Liver (tissue), 9 donors: ENCODE measurements around the gene ZNF821. TPM values are rescaled to one million over a fixed set of nuclear protein-coding genes. Genes with fewer than 3 reads are reported as not detected.
"Not testable (repeated sequence)": the region's sequence is repeated elsewhere in the genome, so short reads cannot be mapped to it uniquely, and the experiment has no call there.

Experiments used
- DNase-seq: peaks from one replicate; pipeline ENCODE4 v3.0.0-alpha.2; 2017; ENCODE audit warnings: low spot score
- H3K27ac ChIP-seq, 2 donors: one replicate each; pipeline ENCODE4 v1.7.0; 2013; ENCODE audit warnings: inconsistent platforms in 2 of 2, low read length in 2 of 2, control low read depth in 1 of 2, low read depth in 1 of 2, mild to moderate bottlenecking in 1 of 2
- H3K27me3 ChIP-seq, 4 donors: one replicate each; pipeline versions ENCODE4 v1.6.1 to v1.7.0; 2013; ENCODE audit warnings: low read length in 3 of 4, inconsistent platforms in 1 of 4, mild to moderate bottlenecking in 1 of 4, moderate library complexity in 1 of 4; ENCODE audit not compliant: control insufficient read depth in 4 of 4, insufficient read depth in 4 of 4
- H3K36me3 ChIP-seq, 4 donors: one replicate each; pipeline versions ENCODE4 v1.6.1 to v1.7.0; 2013; ENCODE audit warnings: low read length in 3 of 4, mild to moderate bottlenecking in 3 of 4, low read depth in 1 of 4, moderate library complexity in 1 of 4; ENCODE audit not compliant: control insufficient read depth in 4 of 4, insufficient read depth in 3 of 4
- H3K4me1 ChIP-seq, 4 donors: one replicate each; pipeline versions ENCODE4 v1.6.1 to v1.7.0; 2013; ENCODE audit warnings: low read length in 3 of 4, mild to moderate bottlenecking in 3 of 4, moderate library complexity in 1 of 4; ENCODE audit not compliant: control insufficient read depth in 4 of 4, insufficient read depth in 4 of 4
- H3K4me3 ChIP-seq, 3 donors: one replicate each; pipeline versions ENCODE4 v1.6.1 to v1.7.0; 2013; ENCODE audit warnings: low read length in 3 of 3, control low read depth in 1 of 3, low read depth in 1 of 3, mild to moderate bottlenecking in 1 of 3
- H3K9ac ChIP-seq, 2 donors: one replicate each; pipeline ENCODE4 v1.7.0; 2013; ENCODE audit warnings: low read length in 2 of 2, mild to moderate bottlenecking in 2 of 2, moderate library complexity in 2 of 2, control low read depth in 1 of 2, low read depth in 1 of 2
- H3K9me3 ChIP-seq, 4 donors: one replicate each; pipeline versions ENCODE4 v1.6.1 to v1.7.0; 2013; ENCODE audit warnings: low read length in 3 of 4; ENCODE audit not compliant: control insufficient read depth in 4 of 4
- EGR1 ChIP-seq, 2 donors: IDR thresholded peaks; 2 replicates each; pipeline ENCODE4 v1.6.1; 2016 to 2018; ENCODE audit warnings: antibody characterized with exemption in 2 of 2, low read depth in 2 of 2
- FOXA2 ChIP-seq: IDR thresholded peaks from 2 replicates; pipeline ENCODE4 v1.6.1; 2016; ENCODE audit warnings: antibody characterized with exemption
- NR2F2 ChIP-seq: IDR thresholded peaks from 2 replicates; pipeline ENCODE4 v1.6.1; 2016; ENCODE audit warnings: antibody characterized with exemption
- TAF1 ChIP-seq: conservative IDR thresholded peaks from 2 replicates; pipeline ENCODE4 v1.6.1; 2016; ENCODE audit warnings: antibody characterized with exemption, mild to moderate bottlenecking
- WGBS: extraction: QIAGEN DNeasy Blood & Tissue Kit; methylation state at CpG from one replicate; pipeline ENCODE4 v1.1.7; 2013; 5-methylcytosine and 5-hydroxymethylcytosine counted together
- polyA plus RNA-seq, 2 donors: library from polyadenylated mRNA; stranded (reverse) in 1 of 2; unstranded in 1 of 2; fragments of 200-250 nt in 1 of 2; fragments of >200 nt in 1 of 2; fragmentation: Nextera tagmentation in 1 of 2; extraction: Ambion mirVana in 1 of 2; gene quantifications; one replicate each; pipeline versions ENCODE4 v1.2.1 to v1.2.3, GENCODE V29; 2013 to 2015
- total RNA-seq, 2 donors: library from RNA; depleted of rRNA; stranded (reverse); fragments of >200 nt; gene quantifications; one replicate each; pipeline ENCODE4 v1.2.3, GENCODE V29; 2014
- TF ChIP-seq, protein P1 (sequence below): IDR thresholded peaks from 2 replicates; pipeline ENCODE4 v1.6.1; 2016; ENCODE audit warnings: antibody characterized with exemption
- TF ChIP-seq, protein P2 (sequence below): IDR thresholded peaks from 2 replicates; pipeline ENCODE4 v1.6.1; 2016; ENCODE audit warnings: antibody characterized with exemption
- donor health status: healthy.
- donor health status: healthy.
- donor health status: healthy.
- donor health status: healthy.
- donor health status: healthy.

The ZNF821 gene
- total and polyA plus RNA-seq, 4 donors = 1.0 to 3.0 (median 2.0) TPM

DNA sequence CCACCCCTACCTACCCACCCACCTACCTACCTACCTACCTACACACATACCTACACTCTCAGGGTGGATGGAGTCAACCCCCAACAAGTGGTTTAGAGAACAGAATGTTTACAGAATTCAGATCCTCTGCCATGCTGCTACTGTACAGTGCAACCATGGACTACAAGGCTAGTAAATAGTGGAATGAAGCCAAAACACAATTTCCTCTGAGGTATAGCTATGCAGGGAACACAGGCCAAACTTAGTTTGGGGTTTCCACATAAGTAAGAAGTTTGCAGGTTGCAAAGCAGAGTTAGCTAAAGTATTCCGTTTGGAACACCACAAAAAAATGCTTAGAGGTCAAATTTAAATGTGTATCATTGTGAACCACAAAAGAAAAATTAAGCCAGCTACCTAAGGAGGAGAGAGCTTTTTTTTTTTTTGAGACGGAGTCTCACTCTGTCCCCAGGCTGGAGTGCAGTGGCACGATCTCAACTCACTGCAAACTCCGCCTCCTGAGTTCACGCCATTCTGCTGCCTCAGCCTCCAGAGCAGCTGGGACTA, 72.7 kb downstream of the ZNF821 start:
- TF ChIP-seq EGR1 (IDR thresholded peaks at IDR 0.05; ENCODE audit: low read depth in 2 of 2) (no peak), TAF1 (no peak), NR2F2 (no peak), FOXA2 (no peak)
- TF ChIP-seq, protein P1, sequence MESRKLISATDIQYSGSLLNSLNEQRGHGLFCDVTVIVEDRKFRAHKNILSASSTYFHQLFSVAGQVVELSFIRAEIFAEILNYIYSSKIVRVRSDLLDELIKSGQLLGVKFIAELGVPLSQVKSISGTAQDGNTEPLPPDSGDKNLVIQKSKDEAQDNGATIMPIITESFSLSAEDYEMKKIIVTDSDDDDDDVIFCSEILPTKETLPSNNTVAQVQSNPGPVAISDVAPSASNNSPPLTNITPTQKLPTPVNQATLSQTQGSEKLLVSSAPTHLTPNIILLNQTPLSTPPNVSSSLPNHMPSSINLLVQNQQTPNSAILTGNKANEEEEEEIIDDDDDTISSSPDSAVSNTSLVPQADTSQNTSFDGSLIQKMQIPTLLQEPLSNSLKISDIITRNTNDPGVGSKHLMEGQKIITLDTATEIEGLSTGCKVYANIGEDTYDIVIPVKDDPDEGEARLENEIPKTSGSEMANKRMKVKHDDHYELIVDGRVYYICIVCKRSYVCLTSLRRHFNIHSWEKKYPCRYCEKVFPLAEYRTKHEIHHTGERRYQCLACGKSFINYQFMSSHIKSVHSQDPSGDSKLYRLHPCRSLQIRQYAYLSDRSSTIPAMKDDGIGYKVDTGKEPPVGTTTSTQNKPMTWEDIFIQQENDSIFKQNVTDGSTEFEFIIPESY = no peak
- TF ChIP-seq, protein P2, sequence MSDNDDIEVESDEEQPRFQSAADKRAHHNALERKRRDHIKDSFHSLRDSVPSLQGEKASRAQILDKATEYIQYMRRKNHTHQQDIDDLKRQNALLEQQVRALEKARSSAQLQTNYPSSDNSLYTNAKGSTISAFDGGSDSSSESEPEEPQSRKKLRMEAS = no peak
- Histone ChIP-seq H3K9ac (no peak overlapping the region), H3K27ac (no peak overlapping the region), H3K27me3 (no peaks in the 10 kb centered on the region), H3K4me3 (no peak overlapping the region), H3K9me3 (no peaks in the 10 kb centered on the region), H3K36me3 (no peaks in the 10 kb centered on the region), H3K4me1 (peaks cover 3 to 12% (median 11%) of the 10 kb centered on the region in 4 donors)
- DNase-seq = no peak
- WGBS = 89% methylated on average over 5 of the region's 5 CpGs

DNA sequence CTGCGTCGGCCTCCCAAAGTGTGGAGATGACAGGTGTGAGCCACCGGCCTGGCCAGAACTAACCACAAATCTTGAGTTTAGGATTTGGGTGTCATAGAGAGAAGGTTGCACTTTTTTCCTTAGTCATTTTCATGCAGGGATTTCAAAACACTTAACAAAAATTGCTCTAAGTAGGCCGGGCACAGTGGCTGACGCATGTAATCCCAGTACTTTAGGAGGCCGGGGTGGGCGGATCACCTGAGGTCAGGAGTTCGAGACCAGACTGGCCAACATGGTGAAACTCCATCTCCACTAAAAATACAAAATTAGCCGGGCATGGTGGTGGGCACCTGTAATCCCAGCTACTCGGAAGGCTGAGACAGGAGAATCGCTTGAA, 73.8 kb downstream of the ZNF821 start:
- not testable (repeated sequence) for H3K27me3 ChIP-seq, H3K27ac ChIP-seq, DNase-seq, H3K4me3 ChIP-seq, H3K9ac ChIP-seq, H3K36me3 ChIP-seq, H3K9me3 ChIP-seq
- peaks cover 5 to 22% (median 19%) of the 10 kb centered on the region in 4 donors for H3K4me1 ChIP-seq
- WGBS = 89% methylated on average over 11 of the region's 11 CpGs

Other genes starting within 250 kb of the ZNF821 start
- 1 to 10 TPM; 5.5 to 7.8 TPM for gene PHLPP2, start 159.5 kb downstream of the ZNF821 start, total RNA-seq
- gene PHLPP2, start 159.5 kb downstream of the ZNF821 start, polyA plus RNA-seq = 1 to 10 TPM; 1.2 to 2.2 TPM
- 10 to 100 TPM; 41.9 to 64.4 TPM for gene AP1G1, start 75.3 kb downstream of the ZNF821 start, total RNA-seq
- gene AP1G1, start 75.3 kb downstream of the ZNF821 start, polyA plus RNA-seq = 10 to 100 TPM; 11.4 to 23.8 TPM
- gene ATXN1L, start 38.2 kb downstream of the ZNF821 start, total RNA-seq = 10 to 100 TPM; 10.7 to 15.0 TPM
- gene ATXN1L, start 38.2 kb downstream of the ZNF821 start, polyA plus RNA-seq = 1 to 10 TPM; 5.7 to 6.3 TPM
- gene IST1, start 11.3 kb upstream of the ZNF821 start, total RNA-seq = 10 to 100 TPM; 65.4 to 95.3 TPM
- gene IST1, start 11.3 kb upstream of the ZNF821 start, polyA plus RNA-seq = 10 to 100 TPM; 33.8 to 41.7 TPM
- gene PKD1L3, start 116.2 kb upstream of the ZNF821 start, total RNA-seq = 1 to 10 TPM; 1.2 to 3.3 TPM
- under 1 TPM; 0.15 to 0.57 TPM for gene PKD1L3, start 116.2 kb upstream of the ZNF821 start, polyA plus RNA-seq
- gene DHODH, start 124.6 kb upstream of the ZNF821 start, total RNA-seq = 100 to 1,000 TPM in 1 of 2 donors, 10 to 100 TPM in 1; 14.4 to 150 TPM
- 10 to 100 TPM; 62.7 to 96.1 TPM for gene DHODH, start 124.6 kb upstream of the ZNF821 start, polyA plus RNA-seq
- over 10,000 TPM; 13,922 to 117,679 TPM for gene HP, start 170.3 kb upstream of the ZNF821 start, total RNA-seq
- over 10,000 TPM; 42,039 to 64,932 TPM for gene HP, start 170.3 kb upstream of the ZNF821 start, polyA plus RNA-seq
- 100 to 1,000 TPM in 1 of 2 donors, 10 to 100 TPM in 1; 94.5 to 129 TPM for gene HPR, start 179.0 kb upstream of the ZNF821 start, total RNA-seq
- gene HPR, start 179.0 kb upstream of the ZNF821 start, polyA plus RNA-seq = 1,000 to 10,000 TPM in 1 of 2 donors, 100 to 1,000 TPM in 1; 201 to 1,958 TPM
- gene TXNL4B, start 209.4 kb upstream of the ZNF821 start, total RNA-seq = 10 to 100 TPM in 1 of 2 donors, 1 to 10 TPM in 1; 5.0 to 11.6 TPM
- 1 to 10 TPM; 6.6 to 8.4 TPM for gene TXNL4B, start 209.4 kb upstream of the ZNF821 start, polyA plus RNA-seq
- 10 to 100 TPM; 27.5 to 40.9 TPM for gene DHX38, start 209.7 kb upstream of the ZNF821 start, total RNA-seq
- gene DHX38, start 209.7 kb upstream of the ZNF821 start, polyA plus RNA-seq = 10 to 100 TPM; 13.9 to 17.9 TPM